ENCODE measurements around the gene FUNDC1. TPM values are rescaled to one million over a fixed set of nuclear protein-coding genes. Genes with fewer than 3 reads are reported as not detected.

FUNDC1 gene, protein sequence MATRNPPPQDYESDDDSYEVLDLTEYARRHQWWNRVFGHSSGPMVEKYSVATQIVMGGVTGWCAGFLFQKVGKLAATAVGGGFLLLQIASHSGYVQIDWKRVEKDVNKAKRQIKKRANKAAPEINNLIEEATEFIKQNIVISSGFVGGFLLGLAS
- total RNA-seq: 6.6 and 8.1 TPM in 2 replicates

DNA sequence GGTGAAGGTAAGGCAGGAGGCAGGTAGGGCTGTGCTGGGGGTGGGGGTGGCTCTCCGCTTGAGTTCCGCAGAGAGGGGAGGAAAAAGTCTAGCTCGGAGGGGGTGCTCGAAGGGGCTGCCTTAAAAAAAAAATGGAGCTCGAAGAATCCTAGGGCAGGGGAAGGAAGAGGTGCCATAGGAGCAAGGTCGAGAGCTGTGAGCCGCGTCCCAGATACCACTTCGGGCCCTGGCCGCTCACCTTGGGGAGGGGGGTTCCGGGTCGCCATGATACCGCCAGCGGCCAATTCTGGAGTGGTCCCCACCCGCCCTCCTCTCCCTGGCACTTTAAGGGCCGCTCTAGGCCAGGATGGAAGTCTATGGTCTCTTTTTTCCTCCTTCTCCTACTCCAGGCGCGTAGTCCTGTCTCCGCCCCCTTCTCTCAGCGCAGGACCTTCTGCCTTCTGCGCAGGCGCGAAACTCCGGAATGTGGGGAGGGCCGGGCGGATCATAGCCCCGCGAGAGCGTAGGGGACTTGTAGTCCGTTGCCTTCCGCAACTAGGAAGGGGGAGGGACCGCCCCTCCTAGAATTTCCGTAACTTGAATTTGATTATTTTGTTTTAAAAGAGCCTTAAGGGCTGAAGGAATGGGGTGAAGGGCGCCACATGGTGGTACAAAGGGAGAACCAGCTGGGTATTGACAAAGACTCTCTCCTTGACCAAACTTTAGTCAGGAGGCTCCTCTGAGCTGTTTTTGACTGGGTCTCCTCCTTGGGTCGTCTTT is at the start of gene FUNDC1:
TSS of gene FUNDC1 (minus strand) at position 293 of the 759 bp plus-strand sequence. CDS start at position 266, 27 bp downstream.
- Mint-ChIP-seq H3K27ac (peak within 1 kb of the TSS; percentile 91), H3K36me3 (ENCODE audit: low read depth) (peaks cover 18% of the 10 kb centered on the region), H3K4me3 (peak within 1 kb of the TSS; percentile 93), H3K9me3 (no peaks in the 10 kb centered on the region), H3K27me3 (no peaks in the 10 kb centered on the region), H3K4me1 (peaks cover 19% of the 10 kb centered on the region)
- CTCF ChIA-PET: no interaction called here
- intact Hi-C loops (cut with micrococcal nuclease): loop anchor here (2.0 to 10.0 kb wide), 4 partner anchors 330 to 888 kb away; partner anchors contain the start of genes KDM6A and MAOA
- POLR2A ChIA-PET: no interaction called here
- DNase-seq (peak; percentile 73), ATAC-seq (ENCODE audit: low read depth) (peak; percentile 98)
- TF ChIP-seq, protein P1, sequence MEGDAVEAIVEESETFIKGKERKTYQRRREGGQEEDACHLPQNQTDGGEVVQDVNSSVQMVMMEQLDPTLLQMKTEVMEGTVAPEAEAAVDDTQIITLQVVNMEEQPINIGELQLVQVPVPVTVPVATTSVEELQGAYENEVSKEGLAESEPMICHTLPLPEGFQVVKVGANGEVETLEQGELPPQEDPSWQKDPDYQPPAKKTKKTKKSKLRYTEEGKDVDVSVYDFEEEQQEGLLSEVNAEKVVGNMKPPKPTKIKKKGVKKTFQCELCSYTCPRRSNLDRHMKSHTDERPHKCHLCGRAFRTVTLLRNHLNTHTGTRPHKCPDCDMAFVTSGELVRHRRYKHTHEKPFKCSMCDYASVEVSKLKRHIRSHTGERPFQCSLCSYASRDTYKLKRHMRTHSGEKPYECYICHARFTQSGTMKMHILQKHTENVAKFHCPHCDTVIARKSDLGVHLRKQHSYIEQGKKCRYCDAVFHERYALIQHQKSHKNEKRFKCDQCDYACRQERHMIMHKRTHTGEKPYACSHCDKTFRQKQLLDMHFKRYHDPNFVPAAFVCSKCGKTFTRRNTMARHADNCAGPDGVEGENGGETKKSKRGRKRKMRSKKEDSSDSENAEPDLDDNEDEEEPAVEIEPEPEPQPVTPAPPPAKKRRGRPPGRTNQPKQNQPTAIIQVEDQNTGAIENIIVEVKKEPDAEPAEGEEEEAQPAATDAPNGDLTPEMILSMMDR (IDR thresholded peaks at IDR 0.05): no peak

DNA sequence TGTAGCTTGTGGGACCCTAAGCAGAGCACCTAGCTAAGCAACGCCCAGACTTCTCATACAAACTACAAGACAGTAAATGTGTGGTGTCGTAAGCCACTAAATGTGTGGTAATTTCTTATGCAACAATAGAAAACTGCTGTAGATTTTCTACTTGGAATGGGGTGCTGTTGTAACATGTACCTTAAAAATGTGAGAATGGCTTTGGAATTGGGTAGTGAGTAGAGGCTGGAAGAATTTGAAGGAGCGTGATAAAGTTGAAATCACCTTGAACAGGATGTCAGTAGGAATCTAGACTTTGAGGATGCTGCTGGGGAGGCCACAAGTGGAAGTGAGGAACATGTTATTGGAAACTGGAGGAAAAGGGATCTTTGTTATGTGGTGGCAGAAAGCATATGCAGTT is 43.2 kb upstream of the FUNDC1 start:
- ChIA-PET CTCF (no interaction called here), POLR2A (no interaction called here)
- DNase-seq: no peak
- intact Hi-C loops (cut with micrococcal nuclease): no loop called here
- no peak for ATAC-seq (ENCODE audit: low read depth)
- H3K4me1 Mint-ChIP-seq: no peaks in the 10 kb centered on the region
- H3K4me3 Mint-ChIP-seq: no peak overlapping the region
- no peak overlapping the region for H3K27ac Mint-ChIP-seq
- H3K36me3 Mint-ChIP-seq (ENCODE audit: low read depth): no peaks in the 10 kb centered on the region
- TF ChIP-seq, protein P1 (IDR thresholded peaks at IDR 0.05): no peak
- H3K9me3 Mint-ChIP-seq: peaks cover 4% of the 10 kb centered on the region
- H3K27me3 Mint-ChIP-seq: peaks cover 2% of the 10 kb centered on the region

DNA sequence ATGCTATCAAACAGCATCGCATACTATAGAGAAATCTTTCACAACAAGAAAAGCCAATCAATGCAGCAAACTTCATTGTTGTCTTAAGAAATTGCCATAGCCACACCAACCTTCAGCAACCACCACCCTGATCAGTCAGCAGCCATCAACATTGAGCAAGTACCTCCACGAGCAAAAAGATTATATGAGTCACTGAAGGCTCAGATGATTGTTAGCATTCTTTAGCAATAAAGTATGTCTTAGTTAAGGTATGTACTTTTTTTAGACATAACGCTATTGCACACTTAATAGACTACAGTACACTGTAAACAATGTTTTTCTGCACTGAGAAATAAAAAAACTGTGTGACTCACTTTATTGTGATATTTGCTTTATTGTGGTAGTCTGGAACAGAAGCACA is 37.8 kb upstream of the FUNDC1 start:
- CTCF ChIA-PET: no interaction called here
- TF ChIP-seq, protein P1 (IDR thresholded peaks at IDR 0.05): no peak

DNA sequence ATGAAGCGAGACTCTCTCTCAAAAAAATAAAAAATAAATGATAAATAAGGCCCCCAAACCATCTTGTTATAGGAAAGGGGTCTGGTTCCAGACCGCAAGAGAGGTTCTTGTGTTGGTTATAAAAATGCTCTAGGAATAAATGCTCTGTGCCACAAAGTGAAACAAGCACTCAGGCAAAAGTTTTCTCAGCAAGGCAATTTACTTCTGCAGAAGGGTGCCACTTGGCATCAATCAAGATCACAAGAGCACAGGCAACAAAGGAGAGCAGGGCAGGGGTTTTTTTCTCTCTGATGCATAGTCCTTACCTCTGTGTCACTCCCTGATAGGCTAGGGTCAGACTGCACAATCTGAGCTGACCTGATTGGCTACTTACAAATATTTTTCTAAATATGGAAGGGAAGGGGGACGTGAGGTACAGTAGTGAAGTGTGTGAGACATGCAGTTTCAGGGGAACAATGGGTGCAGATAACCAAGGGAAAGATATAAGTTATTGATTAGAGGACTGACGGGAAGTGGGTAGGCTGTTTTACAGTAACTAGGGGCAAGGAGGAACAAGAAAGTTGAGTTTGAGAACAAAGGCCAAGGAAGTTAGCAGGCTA is 29.8 kb upstream of the FUNDC1 start:
- H3K27me3 Mint-ChIP-seq: no peaks in the 10 kb centered on the region
- DNase-seq (no peak), ATAC-seq (ENCODE audit: low read depth) (no peak)
- no peak overlapping the region for H3K4me3 Mint-ChIP-seq
- ChIA-PET CTCF (no interaction called here), POLR2A (no interaction called here)
- TF ChIP-seq, protein P1 (IDR thresholded peaks at IDR 0.05): no peak
- H3K4me1 Mint-ChIP-seq: no peaks in the 10 kb centered on the region
- no peaks in the 10 kb centered on the region for H3K36me3 Mint-ChIP-seq (ENCODE audit: low read depth)
- H3K27ac Mint-ChIP-seq: no peak overlapping the region
- intact Hi-C loops (cut with micrococcal nuclease): no loop called here
- peaks cover 7% of the 10 kb centered on the region for H3K9me3 Mint-ChIP-seq

More for the DNA sequence above, 37.8 kb upstream of the FUNDC1 start:
- Mint-ChIP-seq H3K27me3 (no peaks in the 10 kb centered on the region), H3K4me1 (no peaks in the 10 kb centered on the region), H3K27ac (no peak overlapping the region), H3K4me3 (no peak overlapping the region), H3K9me3 (peaks cover 4% of the 10 kb centered on the region), H3K36me3 (ENCODE audit: low read depth) (no peaks in the 10 kb centered on the region)
- intact Hi-C loops (cut with micrococcal nuclease): no loop called here
- POLR2A ChIA-PET: no interaction called here
- DNase-seq (no peak), ATAC-seq (ENCODE audit: low read depth) (no peak)

DNA sequence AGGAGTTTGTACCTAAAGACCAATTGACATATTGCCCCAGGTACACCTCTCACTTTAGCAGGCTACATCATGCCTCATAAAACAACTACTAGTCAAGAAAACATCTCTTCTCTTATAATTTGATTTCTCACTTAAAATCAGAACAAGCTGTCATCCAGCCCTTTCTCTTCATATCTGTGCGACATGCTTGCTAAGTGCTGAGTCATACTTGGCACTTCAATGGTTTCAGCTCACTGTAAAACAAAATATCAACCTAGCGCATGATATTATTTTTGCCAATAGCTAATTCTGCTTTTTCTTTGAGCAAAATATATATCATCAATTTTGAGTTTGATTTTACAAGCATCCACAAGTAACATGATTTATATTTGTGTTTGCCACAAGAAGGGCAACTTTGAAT is 27.9 kb upstream of the FUNDC1 start:
- Mint-ChIP-seq H3K36me3 (ENCODE audit: low read depth) (no peaks in the 10 kb centered on the region), H3K27ac (no peak overlapping the region), H3K27me3 (no peaks in the 10 kb centered on the region), H3K4me3 (no peak overlapping the region), H3K9me3 (peaks cover 7% of the 10 kb centered on the region), H3K4me1 (no peaks in the 10 kb centered on the region)
- ATAC-seq (ENCODE audit: low read depth): no peak
- TF ChIP-seq, protein P1 (IDR thresholded peaks at IDR 0.05): no peak
- DNase-seq: no peak
- intact Hi-C loops (cut with micrococcal nuclease): no loop called here
- POLR2A ChIA-PET: no interaction called here
- CTCF ChIA-PET: no interaction called here
